Lower leg skin (tissue), 3 donors: Measurements from ENCODE around the gene FKBP5.

Source experiments
- CTCF ChIP-seq, 3 donors: fragments of 450-650 bp; IDR thresholded peaks; one replicate each; pipeline ENCODE4 v1.5.1; 2016; ENCODE audit warnings: antibody characterized with exemption in 3 of 3, mild to moderate bottlenecking in 3 of 3, moderate library complexity in 2 of 3
- POLR2A ChIP-seq, 2 donors: fragments of 450-650 bp; IDR thresholded peaks; one replicate each; pipeline ENCODE4 v1.6.1; 2016 to 2017; ENCODE audit warnings: antibody characterized with exemption in 2 of 2, mild to moderate bottlenecking in 1 of 2, moderate library complexity in 1 of 2

- no peak for TF ChIP-seq CTCF (IDR thresholded peaks at IDR 0.05)
- no peak for TF ChIP-seq POLR2A (IDR thresholded peaks at IDR 0.05)
Observed at GRCh38 chr6:35576682-35577081, 112.0 kb downstream of the FKBP5 start.
